ENCODE measurements around the gene BTBD9. TPM values are rescaled to one million over a fixed set of nuclear protein-coding genes. Genes with fewer than 3 reads are reported as not detected.

BTBD9 gene
- total and polyA plus RNA-seq, 5 donors from 2014 or later, result 11.6 to 79.7 (median 16.7) TPM

GRCh38 chr6:38371881-38372280 lies 267.8 kb downstream of the BTBD9 start:
- Mint-ChIP-seq H3K9me3 (no peaks in the 10 kb centered on the region), H3K4me1 (peaks cover 0 to 7% (median 5%) of the 10 kb centered on the region in 4 donors), H3K27ac (no peak overlapping the region), H3K27me3 (no peaks in the 10 kb centered on the region), H3K4me3 (no peak overlapping the region), H3K36me3 (peaks cover 5% of the 10 kb centered on the region)
- no peaks in the 10 kb centered on the region for H3K27me3 ChIP-seq (ENCODE audit: control insufficient read depth, insufficient read depth, low read length)
- H3K9me3 ChIP-seq (ENCODE audit: control insufficient read depth in 2 of 2, low read length in 2 of 2), result no peaks in the 10 kb centered on the region
- H3K4me3 ChIP-seq (ENCODE audit: low read depth, low read length), result no peak overlapping the region
- DNase-seq (no peak), ATAC-seq (ENCODE audit: low read depth in 2 of 2) (no peak)
- H3K4me1 ChIP-seq (ENCODE audit: control insufficient read depth, insufficient read depth, low read length, poor library complexity, severe bottlenecking), result no peaks in the 10 kb centered on the region
- no peaks in the 10 kb centered on the region for H3K36me3 ChIP-seq (ENCODE audit: control insufficient read depth, insufficient read depth, low read length)
- H3K27ac ChIP-seq (ENCODE audit: insufficient read depth, low read length, poor library complexity, severe bottlenecking), result no peak overlapping the region

DNA sequence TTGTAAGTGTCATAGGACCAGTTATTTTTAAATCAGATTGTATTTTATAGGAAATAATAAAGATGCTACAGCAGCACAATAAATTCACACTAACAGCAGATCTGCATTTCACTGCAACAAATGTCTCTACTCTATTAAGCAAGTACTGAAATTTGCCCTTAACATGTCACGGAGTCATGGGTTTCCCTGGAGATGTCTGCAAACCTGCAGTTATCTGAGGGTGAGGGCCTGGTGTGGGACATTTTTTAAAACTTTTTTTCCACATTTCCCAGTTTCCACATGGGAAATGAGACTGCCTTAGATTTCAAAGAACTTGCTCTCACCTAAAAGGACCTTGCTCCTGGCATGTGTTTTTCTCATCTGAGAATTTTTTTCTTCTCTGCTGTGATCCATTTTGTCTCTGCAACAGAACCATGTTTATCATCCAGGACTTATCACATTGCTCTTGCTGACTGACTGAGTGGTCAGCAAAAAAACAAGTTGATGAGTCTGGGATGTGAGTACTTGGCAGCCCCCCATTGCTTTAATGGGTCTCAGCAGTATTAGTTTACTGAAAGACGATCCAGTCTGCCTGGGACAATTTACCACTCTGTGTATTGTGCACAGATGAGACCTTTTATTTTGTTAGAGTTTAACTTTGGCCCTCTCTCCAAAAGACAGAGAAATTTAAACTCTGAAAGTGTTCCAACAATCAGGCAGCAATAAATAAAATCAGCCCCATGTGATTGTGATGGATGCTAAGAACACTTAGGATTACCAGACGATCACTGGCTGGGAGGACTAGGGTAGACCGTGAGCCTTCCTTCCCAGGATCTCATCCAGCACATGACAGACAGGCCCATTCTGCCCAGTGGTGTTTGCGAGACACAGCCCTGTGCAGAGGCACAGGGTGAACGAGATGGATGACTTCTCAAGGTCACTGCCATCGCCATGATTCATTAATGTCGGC lies 268.8 kb downstream of the BTBD9 start:
- DNase-seq, result no peak
- Mint-ChIP-seq H3K27me3 (no peaks in the 10 kb centered on the region), H3K9me3 (no peaks in the 10 kb centered on the region), H3K4me1 (peaks cover 0 to 7% (median 5%) of the 10 kb centered on the region in 4 donors), H3K4me3 (no peak overlapping the region), H3K27ac (no peak overlapping the region), H3K36me3 (peaks cover 5% of the 10 kb centered on the region)
- Histone ChIP-seq H3K27ac (ENCODE audit: insufficient read depth, low read length, poor library complexity, severe bottlenecking) (no peak overlapping the region), H3K27me3 (ENCODE audit: control insufficient read depth, insufficient read depth, low read length) (no peaks in the 10 kb centered on the region), H3K9me3 (ENCODE audit: control insufficient read depth in 2 of 2, low read length in 2 of 2) (no peaks in the 10 kb centered on the region), H3K4me3 (ENCODE audit: low read depth, low read length) (no peak overlapping the region), H3K4me1 (ENCODE audit: control insufficient read depth, insufficient read depth, low read length, poor library complexity, severe bottlenecking) (no peaks in the 10 kb centered on the region), H3K36me3 (ENCODE audit: control insufficient read depth, insufficient read depth, low read length) (no peaks in the 10 kb centered on the region)
- ATAC-seq (ENCODE audit: low read depth in 2 of 2), result no peak

- Histone ChIP-seq H3K4me1 (ENCODE audit: control insufficient read depth, insufficient read depth, low read length, poor library complexity, severe bottlenecking) (no peaks in the 10 kb centered on the region), H3K4me3 (ENCODE audit: low read depth, low read length) (no peak overlapping the region), H3K9me3 (ENCODE audit: control insufficient read depth in 2 of 2, low read length in 2 of 2) (no peaks in the 10 kb centered on the region), H3K36me3 (ENCODE audit: control insufficient read depth, insufficient read depth, low read length) (no peaks in the 10 kb centered on the region), H3K27ac (ENCODE audit: insufficient read depth, low read length, poor library complexity, severe bottlenecking) (no peak overlapping the region), H3K27me3 (ENCODE audit: control insufficient read depth, insufficient read depth, low read length) (no peaks in the 10 kb centered on the region)
- Mint-ChIP-seq H3K4me1 (peaks cover 0 to 9% (median under 1%) of the 10 kb centered on the region in 4 donors), H3K9me3 (no peaks in the 10 kb centered on the region), H3K27me3 (no peaks in the 10 kb centered on the region), H3K4me3 (no peak overlapping the region), H3K36me3 (peaks cover 5% of the 10 kb centered on the region), H3K27ac (no peak overlapping the region)
- no peak for ATAC-seq (ENCODE audit: low read depth in 2 of 2)
- DNase-seq, result no peak
Measured at GRCh38 chr6:38367231-38367630, 272.5 kb downstream of the BTBD9 start.

DNA sequence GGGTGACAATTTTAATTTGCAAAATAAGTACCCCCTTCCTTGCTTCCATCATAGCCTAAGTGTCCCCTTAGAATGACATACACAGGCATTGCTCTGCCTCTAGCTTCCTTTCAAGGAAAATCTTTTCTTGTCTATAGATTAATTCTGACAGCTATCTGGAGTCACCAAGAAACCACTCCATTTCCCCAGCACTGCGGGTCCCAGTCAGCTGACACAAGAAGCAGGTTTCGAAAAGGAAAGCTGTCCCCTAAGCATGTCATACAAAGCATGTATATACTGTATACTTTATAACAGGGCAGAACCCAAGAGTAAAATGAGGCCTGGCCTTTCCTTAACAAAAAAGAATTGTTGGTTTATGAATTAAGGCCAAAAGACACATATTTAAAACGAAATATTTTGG lies 273.5 kb downstream of the BTBD9 start:
- Mint-ChIP-seq H3K27ac (no peak overlapping the region), H3K4me1 (peaks cover 0 to 6% (median under 1%) of the 10 kb centered on the region in 4 donors), H3K4me3 (no peak overlapping the region), H3K36me3 (peaks cover 5% of the 10 kb centered on the region), H3K27me3 (no peaks in the 10 kb centered on the region), H3K9me3 (peaks cover 0 to 1% (median 0%) of the 10 kb centered on the region in 7 donors)
- no peak overlapping the region for H3K27ac ChIP-seq (ENCODE audit: insufficient read depth, low read length, poor library complexity, severe bottlenecking)
- H3K36me3 ChIP-seq (ENCODE audit: control insufficient read depth, insufficient read depth, low read length), result no peaks in the 10 kb centered on the region
- no peaks in the 10 kb centered on the region for H3K27me3 ChIP-seq (ENCODE audit: control insufficient read depth, insufficient read depth, low read length)
- H3K4me1 ChIP-seq (ENCODE audit: control insufficient read depth, insufficient read depth, low read length, poor library complexity, severe bottlenecking), result no peaks in the 10 kb centered on the region
- DNase-seq (no peak), ATAC-seq (ENCODE audit: low read depth in 2 of 2) (no peak)
- H3K4me3 ChIP-seq (ENCODE audit: low read depth, low read length), result no peak overlapping the region
- no peaks in the 10 kb centered on the region for H3K9me3 ChIP-seq (ENCODE audit: control insufficient read depth in 2 of 2, low read length in 2 of 2)

GRCh38 chr6:38364775-38365174 lies 275.0 kb downstream of the BTBD9 start:
- Mint-ChIP-seq H3K27ac (no peak overlapping the region), H3K27me3 (no peaks in the 10 kb centered on the region), H3K4me3 (no peak overlapping the region), H3K4me1 (peaks cover 0 to 10% (median 0%) of the 10 kb centered on the region in 4 donors), H3K36me3 (peaks cover 8% of the 10 kb centered on the region), H3K9me3 (peaks cover 0 to 1% (median 0%) of the 10 kb centered on the region in 7 donors)
- ATAC-seq (ENCODE audit: low read depth in 2 of 2) (no peak), DNase-seq (no peak)
- H3K36me3 ChIP-seq (ENCODE audit: control insufficient read depth, insufficient read depth, low read length), result no peaks in the 10 kb centered on the region
- H3K27ac ChIP-seq (ENCODE audit: insufficient read depth, low read length, poor library complexity, severe bottlenecking), result no peak overlapping the region
- no peaks in the 10 kb centered on the region for H3K27me3 ChIP-seq (ENCODE audit: control insufficient read depth, insufficient read depth, low read length)
- H3K4me3 ChIP-seq (ENCODE audit: low read depth, low read length), result no peak overlapping the region
- H3K9me3 ChIP-seq (ENCODE audit: control insufficient read depth in 2 of 2, low read length in 2 of 2), result no peaks in the 10 kb centered on the region
- no peaks in the 10 kb centered on the region for H3K4me1 ChIP-seq (ENCODE audit: control insufficient read depth, insufficient read depth, low read length, poor library complexity, severe bottlenecking)

- DNase-seq, result no peak
- H3K36me3 ChIP-seq (ENCODE audit: control insufficient read depth, insufficient read depth, low read length), result no peaks in the 10 kb centered on the region
- no peaks in the 10 kb centered on the region for H3K27me3 ChIP-seq (ENCODE audit: control insufficient read depth, insufficient read depth, low read length)
- no peaks in the 10 kb centered on the region for H3K9me3 ChIP-seq (ENCODE audit: control insufficient read depth in 2 of 2, low read length in 2 of 2)
- no peak overlapping the region for H3K4me3 ChIP-seq (ENCODE audit: low read depth, low read length)
- peaks cover 0 to 1% (median 0%) of the 10 kb centered on the region in 7 donors for H3K9me3 Mint-ChIP-seq
- no peak overlapping the region for H3K27ac Mint-ChIP-seq
- H3K27ac ChIP-seq (ENCODE audit: insufficient read depth, low read length, poor library complexity, severe bottlenecking), result no peak overlapping the region
- H3K4me1 Mint-ChIP-seq, result peaks cover 0 to 11% (median 0%) of the 10 kb centered on the region in 4 donors
- no peak for ATAC-seq (ENCODE audit: low read depth in 2 of 2)
- H3K27me3 Mint-ChIP-seq, result no peaks in the 10 kb centered on the region
- H3K4me1 ChIP-seq (ENCODE audit: control insufficient read depth, insufficient read depth, low read length, poor library complexity, severe bottlenecking), result no peaks in the 10 kb centered on the region
- no peak overlapping the region for H3K4me3 Mint-ChIP-seq
- H3K36me3 Mint-ChIP-seq, result peaks cover 5% of the 10 kb centered on the region
Measured at GRCh38 chr6:38364127-38364526, 275.6 kb downstream of the BTBD9 start.

DNA sequence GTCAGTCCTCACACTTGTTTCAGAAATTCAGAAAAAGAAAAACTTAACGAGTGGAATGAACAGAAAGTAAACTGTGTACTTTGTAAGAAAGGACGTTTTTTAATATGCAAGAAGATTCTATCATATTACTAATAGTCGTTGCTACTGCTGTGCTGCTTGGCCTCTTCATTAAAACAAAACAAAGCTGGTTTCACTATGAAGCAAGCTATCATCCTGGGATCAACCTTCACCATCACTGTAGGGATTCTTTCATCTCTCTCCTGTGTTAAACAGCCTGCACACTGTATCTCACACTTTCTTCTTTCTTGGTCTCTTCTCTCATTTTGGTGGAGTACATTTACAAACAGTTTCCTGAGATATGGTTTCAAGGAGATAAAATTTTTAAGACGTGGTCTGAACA lies 284.2 kb downstream of the BTBD9 start:
- Histone ChIP-seq H3K27ac (ENCODE audit: insufficient read depth, low read length, poor library complexity, severe bottlenecking) (no peak overlapping the region), H3K4me1 (ENCODE audit: control insufficient read depth, insufficient read depth, low read length, poor library complexity, severe bottlenecking) (no peaks in the 10 kb centered on the region), H3K36me3 (ENCODE audit: control insufficient read depth, insufficient read depth, low read length) (no peaks in the 10 kb centered on the region), H3K9me3 (ENCODE audit: control insufficient read depth in 2 of 2, low read length in 2 of 2) (no peaks in the 10 kb centered on the region), H3K4me3 (ENCODE audit: low read depth, low read length) (no peak overlapping the region), H3K27me3 (ENCODE audit: control insufficient read depth, insufficient read depth, low read length) (no peaks in the 10 kb centered on the region)
- peak overlapping the region in 1 of 3 donors; percentile 50 for H3K27ac Mint-ChIP-seq
- no peaks in the 10 kb centered on the region for H3K9me3 Mint-ChIP-seq
- ATAC-seq (ENCODE audit: low read depth in 2 of 2), result no peak
- H3K27me3 Mint-ChIP-seq, result no peaks in the 10 kb centered on the region
- no peak for DNase-seq
- peaks cover 16% of the 10 kb centered on the region for H3K36me3 Mint-ChIP-seq
- no peak overlapping the region for H3K4me3 Mint-ChIP-seq
- H3K4me1 Mint-ChIP-seq, result peaks cover 12 to 25% (median 17%) of the 10 kb centered on the region in 4 donors

DNA sequence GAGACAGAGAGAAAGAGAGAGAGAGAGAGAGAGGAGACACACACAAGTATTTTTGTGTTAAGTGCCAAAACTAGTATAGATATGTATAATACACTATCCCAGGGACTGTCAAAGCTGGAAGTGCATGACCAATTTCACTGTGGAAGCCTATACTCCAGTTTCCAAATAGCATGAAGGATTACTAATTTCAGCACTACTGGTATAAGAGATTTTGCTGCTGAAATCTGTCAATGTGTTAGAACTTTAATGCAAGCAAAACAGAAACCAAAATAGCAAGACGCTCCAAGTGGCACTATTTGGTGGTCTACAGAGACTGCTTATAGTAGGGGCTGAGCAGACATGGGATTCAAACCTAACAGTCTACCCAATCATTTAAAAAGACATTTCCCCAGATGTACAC lies 284.8 kb downstream of the BTBD9 start:
- Mint-ChIP-seq H3K27me3 (no peaks in the 10 kb centered on the region), H3K36me3 (peaks cover 16% of the 10 kb centered on the region)
- H3K4me3 ChIP-seq (ENCODE audit: low read depth, low read length), result no peak overlapping the region

More for the DNA sequence above, 284.8 kb downstream of the BTBD9 start:
- Histone ChIP-seq H3K27ac (ENCODE audit: insufficient read depth, low read length, poor library complexity, severe bottlenecking) (no peak overlapping the region), H3K27me3 (ENCODE audit: control insufficient read depth, insufficient read depth, low read length) (no peaks in the 10 kb centered on the region), H3K4me1 (ENCODE audit: control insufficient read depth, insufficient read depth, low read length, poor library complexity, severe bottlenecking) (no peaks in the 10 kb centered on the region), H3K9me3 (ENCODE audit: control insufficient read depth in 2 of 2, low read length in 2 of 2) (no peaks in the 10 kb centered on the region), H3K36me3 (ENCODE audit: control insufficient read depth, insufficient read depth, low read length) (no peaks in the 10 kb centered on the region)
- H3K4me1 Mint-ChIP-seq, result peaks cover 12 to 25% (median 16%) of the 10 kb centered on the region in 4 donors
- ATAC-seq (ENCODE audit: low read depth in 2 of 2), result no peak
- peak overlapping the region in 1 of 3 donors; percentile 50 for H3K27ac Mint-ChIP-seq
- no peak overlapping the region for H3K4me3 Mint-ChIP-seq
- H3K9me3 Mint-ChIP-seq, result no peaks in the 10 kb centered on the region
- DNase-seq, result no peak

All from CD4-positive, CD25-positive, alpha-beta regulatory T cell (primary cell).